ENCODE results near the gene IFITM2.
"Not testable (repeated sequence)": the region's sequence is repeated elsewhere in the genome, so short reads cannot be mapped to it uniquely, and the experiment has no call there.

The IFITM2 gene

DNA sequence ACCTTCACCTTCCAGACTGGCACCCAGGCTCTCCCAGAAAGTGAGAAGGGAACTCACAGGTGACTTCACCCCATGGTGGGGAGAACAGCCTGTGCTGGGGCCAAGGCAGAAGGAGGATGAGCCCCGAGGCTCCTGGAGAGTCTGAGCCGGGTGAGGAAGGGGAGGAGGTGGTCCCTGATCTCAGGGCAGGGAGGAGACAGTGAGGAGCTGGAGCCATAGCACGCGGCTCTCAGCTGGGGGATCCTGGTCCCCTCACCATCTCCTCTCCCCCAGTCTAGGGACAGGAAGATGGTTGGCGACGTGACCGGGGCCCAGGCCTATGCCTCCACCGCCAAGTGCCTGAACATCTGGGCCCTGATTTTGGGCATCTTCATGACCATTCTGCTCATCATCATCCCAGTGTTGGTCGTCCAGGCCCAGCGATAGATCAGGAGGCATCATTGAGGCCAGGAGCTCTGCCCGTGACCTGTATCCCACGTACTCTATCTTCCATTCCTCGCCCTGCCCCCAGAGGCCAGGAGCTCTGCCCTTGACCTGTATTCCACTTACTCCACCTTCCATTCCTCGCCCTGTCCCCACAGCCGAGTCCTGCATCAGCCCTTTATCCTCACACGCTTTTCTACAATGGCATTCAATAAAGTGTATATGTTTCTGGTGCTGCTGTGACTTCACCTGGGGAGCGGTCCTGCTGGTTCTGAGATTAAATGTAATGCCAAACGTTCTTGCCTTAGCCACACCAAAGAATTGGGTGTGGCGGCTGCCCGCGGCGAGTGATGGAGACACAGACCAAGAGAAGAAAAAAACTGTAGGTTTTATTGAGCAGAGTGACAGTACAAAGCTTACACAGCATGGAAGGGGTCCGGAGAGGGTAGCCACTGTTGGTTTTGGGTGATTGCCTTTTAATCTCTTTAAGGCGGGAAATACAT, 1.4 kb downstream of the IFITM2 start:
- DNase-seq (ENCODE audit: low read depth): not testable (repeated sequence)

- DNase-seq (ENCODE audit: low read depth): not testable (repeated sequence)
Observed at GRCh38 chr11:309979-310572, 2.5 kb downstream of the IFITM2 start.

DNA sequence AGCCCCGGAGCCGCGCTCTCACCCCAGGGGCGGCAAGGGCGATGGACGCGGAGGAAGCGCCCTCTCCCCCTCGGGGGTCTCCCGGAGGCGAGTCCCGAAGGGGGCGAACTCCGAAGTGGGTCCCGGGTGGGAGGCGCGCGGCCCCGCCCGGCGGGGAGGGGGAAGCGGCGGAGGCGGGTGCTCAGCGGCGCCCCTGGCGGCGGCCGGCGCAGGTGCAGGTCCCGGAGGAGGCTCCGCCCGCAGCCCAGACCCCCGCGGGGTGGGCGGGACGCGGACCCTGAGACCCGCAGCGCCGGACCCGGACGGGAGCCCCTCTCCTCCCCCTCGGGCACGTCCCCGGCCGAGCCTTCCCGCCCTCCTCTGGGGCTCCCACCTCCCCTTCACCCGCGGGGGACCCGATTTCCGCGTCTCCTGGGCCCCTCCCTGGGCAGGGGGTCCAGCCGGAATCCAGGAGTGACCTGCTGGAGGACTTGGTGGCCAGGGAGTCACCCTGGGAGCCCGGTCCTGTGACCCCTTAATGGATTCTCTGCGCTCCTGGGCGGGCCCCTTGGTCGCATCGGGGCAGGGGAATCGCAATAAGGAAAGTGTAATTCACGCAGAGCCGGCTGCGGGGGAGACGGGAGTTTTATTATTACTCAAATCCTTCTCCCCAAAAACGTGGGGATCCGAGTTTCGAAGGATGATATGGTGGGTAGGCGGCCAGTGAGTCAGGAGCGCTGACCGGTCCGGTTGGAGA, 3.6 kb downstream of the IFITM2 start:
- DNase-seq (ENCODE audit: low read depth): not testable (repeated sequence)

DNA sequence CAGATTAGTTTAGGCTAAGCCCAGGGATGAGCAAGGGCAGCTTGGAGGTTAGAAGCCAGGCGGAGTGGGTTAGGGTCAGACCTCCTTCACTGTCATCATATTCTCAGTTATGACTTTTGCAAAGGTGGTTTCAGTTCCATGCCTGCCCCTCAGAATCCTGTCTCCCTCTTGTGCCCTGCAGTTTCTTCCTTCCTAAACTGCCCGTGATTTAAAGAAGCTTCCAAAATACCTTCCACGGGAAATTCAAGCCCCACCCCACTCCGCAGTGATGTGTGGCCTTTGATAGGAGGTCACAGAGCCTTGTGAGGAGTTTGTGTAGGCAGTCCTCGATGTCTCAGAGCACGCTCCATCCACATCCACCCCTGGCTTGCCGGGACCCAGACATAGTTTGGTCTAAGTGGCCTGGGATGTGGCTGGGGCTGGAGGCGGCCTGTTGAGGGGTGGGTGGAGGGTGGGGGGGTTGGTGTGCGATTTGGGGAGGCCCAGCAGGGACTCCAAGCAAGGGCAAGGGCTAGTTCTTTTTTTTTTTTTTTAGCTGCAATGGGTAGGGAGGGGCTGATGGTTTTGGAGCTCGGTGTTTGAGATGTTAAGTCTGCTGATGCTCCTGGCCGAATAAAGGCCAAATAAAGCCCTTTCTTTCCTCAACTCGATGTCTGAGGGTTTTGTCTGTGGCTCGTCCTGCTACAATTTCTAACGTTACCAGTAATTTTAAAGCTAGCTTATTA, 4.6 kb downstream of the IFITM2 start:
- DNase-seq (ENCODE audit: low read depth): no peak

DNA sequence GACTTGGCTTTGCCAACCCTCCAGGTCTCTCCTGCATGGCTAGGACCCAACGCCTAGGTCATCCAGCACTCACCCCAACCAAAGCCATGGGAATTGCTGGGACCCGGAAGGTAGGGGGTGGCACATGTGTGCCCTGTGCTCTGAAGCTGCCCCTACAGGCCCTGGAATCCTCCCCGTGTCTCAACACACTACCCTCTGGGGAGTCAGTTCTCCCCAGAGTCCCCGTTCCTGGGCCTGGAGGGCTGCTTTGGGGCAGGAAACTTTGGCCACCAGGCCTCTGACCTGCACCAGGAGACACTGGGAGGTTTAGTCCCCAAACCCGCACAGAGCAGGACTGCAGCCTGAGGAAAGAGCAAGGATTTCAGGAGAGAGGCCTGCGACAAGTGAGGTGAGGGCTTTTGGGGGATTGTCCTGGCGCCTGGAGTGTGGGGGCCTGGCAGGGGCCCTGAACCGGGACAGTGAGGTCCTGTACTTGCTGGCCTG, 5.7 kb downstream of the IFITM2 start:
- no peak for DNase-seq (ENCODE audit: low read depth)

- DNase-seq (ENCODE audit: low read depth): no peak
Observed at GRCh38 chr11:313787-314553, 6.4 kb downstream of the IFITM2 start, which contains the start of gene IFITM1. Gene IFITM1 (plus strand): TSS chr11:314040. CDS start chr11:314171, 131 bp downstream.

DNA sequence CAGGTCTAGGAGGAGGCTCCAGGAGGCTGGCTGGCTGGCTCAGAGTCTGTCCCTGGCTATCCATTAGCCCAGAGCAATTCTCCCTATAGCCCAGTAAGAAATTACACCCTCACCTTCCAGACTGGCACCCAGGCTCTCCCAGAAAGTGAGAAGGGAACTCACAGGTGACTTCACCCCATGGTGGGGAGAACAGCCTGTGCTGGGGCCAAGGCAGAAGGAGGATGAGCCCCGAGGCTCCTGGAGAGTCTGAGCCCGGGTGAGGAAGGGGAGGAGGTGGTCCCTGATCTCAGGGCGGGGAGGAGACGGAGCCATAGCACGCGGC, 6.9 kb downstream of the IFITM2 start:
- not testable (repeated sequence) for DNase-seq (ENCODE audit: low read depth)

- DNase-seq (ENCODE audit: low read depth): no peak
Observed at GRCh38 chr11:315051-315481, 7.5 kb downstream of the IFITM2 start.

DNA sequence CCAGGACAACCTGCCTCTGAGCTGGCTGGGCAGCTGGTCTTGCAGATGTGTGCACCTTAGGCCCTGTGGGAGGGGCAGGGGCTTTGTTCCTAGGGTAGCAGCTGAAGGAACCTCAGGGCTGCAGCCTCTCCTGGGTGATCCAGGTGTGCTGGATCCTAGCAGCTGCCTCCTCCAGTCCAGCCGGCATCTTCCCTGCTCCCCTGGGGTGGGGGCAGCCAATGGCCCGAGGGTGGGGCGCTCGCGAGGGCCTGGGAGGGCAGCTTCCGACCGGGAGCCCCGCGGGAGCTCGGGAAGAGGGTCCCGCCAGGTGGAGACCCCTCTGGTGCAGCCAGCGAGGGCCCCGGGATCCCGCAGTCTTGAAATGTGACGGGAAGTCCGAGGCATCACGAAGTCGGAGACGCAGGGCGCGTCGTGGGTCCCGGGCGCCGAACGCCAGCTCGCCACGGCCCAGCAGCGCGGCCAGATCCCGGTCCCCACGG, 7.9 kb downstream of the IFITM2 start:
- DNase-seq (ENCODE audit: low read depth): no peak

- no peak for DNase-seq (ENCODE audit: low read depth)
Observed at GRCh38 chr11:316031-316701, 8.6 kb downstream of the IFITM2 start.

- no peak for DNase-seq (ENCODE audit: low read depth)
Observed at GRCh38 chr11:316891-317301, 9.3 kb downstream of the IFITM2 start.

DNA sequence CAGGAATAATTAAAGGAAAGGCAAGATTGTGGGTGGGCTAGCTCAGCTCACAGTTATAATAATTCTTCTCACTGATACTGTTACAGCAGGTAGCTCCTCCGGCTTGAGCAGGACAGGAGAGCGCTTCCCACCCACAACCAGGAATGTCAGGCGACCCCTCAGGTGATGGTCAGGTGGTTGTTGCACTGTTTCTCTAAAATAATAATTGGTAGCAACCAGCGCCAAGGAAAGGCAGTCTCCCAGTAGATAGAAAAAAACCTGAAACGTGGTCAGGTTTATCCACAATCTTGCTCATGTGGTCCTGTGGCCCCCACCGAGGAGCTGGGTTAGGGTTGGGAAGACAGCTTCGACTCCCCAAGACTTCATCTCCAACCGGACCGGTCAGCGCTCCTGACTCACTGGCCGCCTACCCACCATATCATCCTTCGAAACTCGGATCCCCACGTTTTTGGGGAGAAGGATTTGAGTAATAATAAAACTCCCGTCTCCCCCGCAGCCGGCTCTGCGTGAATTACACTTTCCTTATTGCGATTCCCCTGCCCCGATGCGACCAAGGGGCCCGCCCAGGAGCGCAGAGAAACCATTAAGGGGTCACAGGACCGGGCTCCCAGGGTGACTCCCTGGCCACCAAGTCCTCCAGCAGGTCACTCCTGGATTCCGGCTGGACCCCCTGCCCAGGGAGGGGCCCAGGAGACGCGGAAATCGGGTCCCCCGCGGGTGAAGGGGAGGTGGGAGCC, 10.2 kb downstream of the IFITM2 start:
- not testable (repeated sequence) for DNase-seq (ENCODE audit: low read depth)

- DNase-seq (ENCODE audit: low read depth): not testable (repeated sequence)
Observed at GRCh38 chr11:318405-319120, 10.9 kb downstream of the IFITM2 start.

GRCh38 chr11:319121-319887, 11.7 kb downstream of the IFITM2 start:
- DNase-seq (ENCODE audit: low read depth): not testable (repeated sequence)

GRCh38 chr11:319888-320273, 12.3 kb downstream of the IFITM2 start:
- not testable (repeated sequence) for DNase-seq (ENCODE audit: low read depth)

DNA sequence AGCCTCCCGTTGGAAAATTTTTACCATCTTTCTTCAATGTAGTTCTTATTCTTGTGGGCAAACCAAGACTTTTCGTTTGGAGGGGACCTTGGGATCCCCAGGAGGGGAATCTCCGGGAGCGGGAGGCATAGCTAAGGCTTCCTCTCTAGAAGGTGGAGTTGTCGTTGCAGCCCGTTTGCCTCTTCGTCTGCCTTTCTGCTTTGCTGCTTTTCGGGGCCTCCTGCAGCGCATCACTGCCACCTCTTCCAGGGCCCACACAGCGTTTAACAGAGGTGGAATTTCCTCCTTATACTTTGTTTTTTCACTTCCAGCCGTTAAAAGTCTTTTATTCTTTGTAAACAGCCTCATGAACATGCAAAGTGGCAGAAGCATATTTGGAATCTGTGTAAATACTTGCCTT, 16.5 kb downstream of the IFITM2 start:
- DNase-seq (ENCODE audit: low read depth): no peak

- not testable (repeated sequence) for DNase-seq (ENCODE audit: low read depth)
Observed at GRCh38 chr11:324593-325517, 17.2 kb downstream of the IFITM2 start.

Data from activated T-cell treated with anti-CD3 and anti-CD28 coated beads for 24 hours (primary cell).